ENCODE measurements around the gene POLE. TPM values are rescaled to one million over a fixed set of nuclear protein-coding genes. Genes with fewer than 3 reads are reported as not detected.

The POLE gene, protein sequence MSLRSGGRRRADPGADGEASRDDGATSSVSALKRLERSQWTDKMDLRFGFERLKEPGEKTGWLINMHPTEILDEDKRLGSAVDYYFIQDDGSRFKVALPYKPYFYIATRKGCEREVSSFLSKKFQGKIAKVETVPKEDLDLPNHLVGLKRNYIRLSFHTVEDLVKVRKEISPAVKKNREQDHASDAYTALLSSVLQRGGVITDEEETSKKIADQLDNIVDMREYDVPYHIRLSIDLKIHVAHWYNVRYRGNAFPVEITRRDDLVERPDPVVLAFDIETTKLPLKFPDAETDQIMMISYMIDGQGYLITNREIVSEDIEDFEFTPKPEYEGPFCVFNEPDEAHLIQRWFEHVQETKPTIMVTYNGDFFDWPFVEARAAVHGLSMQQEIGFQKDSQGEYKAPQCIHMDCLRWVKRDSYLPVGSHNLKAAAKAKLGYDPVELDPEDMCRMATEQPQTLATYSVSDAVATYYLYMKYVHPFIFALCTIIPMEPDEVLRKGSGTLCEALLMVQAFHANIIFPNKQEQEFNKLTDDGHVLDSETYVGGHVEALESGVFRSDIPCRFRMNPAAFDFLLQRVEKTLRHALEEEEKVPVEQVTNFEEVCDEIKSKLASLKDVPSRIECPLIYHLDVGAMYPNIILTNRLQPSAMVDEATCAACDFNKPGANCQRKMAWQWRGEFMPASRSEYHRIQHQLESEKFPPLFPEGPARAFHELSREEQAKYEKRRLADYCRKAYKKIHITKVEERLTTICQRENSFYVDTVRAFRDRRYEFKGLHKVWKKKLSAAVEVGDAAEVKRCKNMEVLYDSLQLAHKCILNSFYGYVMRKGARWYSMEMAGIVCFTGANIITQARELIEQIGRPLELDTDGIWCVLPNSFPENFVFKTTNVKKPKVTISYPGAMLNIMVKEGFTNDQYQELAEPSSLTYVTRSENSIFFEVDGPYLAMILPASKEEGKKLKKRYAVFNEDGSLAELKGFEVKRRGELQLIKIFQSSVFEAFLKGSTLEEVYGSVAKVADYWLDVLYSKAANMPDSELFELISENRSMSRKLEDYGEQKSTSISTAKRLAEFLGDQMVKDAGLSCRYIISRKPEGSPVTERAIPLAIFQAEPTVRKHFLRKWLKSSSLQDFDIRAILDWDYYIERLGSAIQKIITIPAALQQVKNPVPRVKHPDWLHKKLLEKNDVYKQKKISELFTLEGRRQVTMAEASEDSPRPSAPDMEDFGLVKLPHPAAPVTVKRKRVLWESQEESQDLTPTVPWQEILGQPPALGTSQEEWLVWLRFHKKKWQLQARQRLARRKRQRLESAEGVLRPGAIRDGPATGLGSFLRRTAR (N-terminal part only)
- 10 to 100 TPM; 36.7 to 68.0 (median 53.0) TPM for polyA plus RNA-seq (ENCODE audit: insufficient read length in 4 of 4)

DNA sequence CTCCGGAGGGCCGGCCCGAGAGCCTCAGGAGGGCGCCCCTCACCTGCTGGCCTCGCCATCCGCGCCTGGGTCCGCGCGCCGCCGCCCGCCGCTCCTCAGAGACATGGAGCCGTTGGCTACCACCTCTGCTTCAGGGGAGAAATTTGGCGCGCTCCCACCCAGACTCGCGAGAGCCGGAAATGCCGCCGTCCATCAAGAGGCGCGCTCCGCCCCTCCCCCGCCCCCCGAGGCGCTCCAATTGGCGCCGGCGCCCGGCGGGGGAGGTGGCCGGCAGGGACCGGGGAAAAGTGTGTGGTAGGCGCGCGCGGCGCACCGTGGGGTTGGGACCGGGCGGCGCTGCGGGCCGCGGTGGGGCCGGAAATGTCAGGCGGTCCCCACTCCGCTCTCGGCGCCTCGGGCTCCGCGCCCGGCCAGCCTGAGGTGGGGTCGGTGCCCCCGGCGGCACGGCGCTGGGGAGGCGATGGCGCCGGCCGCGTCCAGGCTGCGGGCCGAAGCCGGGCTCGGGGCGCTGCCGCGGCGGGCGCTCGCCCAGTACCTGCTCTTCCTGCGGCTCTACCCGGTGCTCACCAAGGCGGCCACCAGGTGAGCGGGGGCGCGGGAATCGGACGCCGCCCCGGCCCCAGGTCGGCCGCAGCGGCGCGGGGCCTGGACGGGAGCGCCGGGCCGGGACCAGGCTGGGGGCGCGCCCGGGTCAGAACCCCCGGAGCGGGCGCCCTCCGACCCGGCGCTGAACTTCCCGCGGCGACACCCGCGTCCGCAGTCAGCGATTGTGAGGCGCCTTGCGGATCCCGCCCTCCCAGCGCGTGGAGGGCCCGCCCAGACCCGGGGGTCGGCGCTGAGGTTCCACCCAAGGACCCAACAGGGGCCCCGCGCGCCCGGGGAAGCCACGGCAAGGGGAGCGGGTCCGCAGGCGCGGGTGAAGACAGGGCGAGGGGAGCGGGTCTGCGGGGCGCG is at the start of gene POLE, which contains the start of gene PXMP2:
Gene POLE, minus strand, starts transcription at position 132 of the 954 bp plus-strand sequence. Its CDS starts 27 bp downstream, at position 105.
Gene PXMP2, plus strand, starts transcription at position 377 of the 954 bp plus-strand sequence. Its CDS starts 84 bp downstream, at position 461.
- DNase-seq (ENCODE audit: low read depth in 4 of 4, low spot score in 2 of 4) = peak; percentile 79 to 94 (median 88)

DNA sequence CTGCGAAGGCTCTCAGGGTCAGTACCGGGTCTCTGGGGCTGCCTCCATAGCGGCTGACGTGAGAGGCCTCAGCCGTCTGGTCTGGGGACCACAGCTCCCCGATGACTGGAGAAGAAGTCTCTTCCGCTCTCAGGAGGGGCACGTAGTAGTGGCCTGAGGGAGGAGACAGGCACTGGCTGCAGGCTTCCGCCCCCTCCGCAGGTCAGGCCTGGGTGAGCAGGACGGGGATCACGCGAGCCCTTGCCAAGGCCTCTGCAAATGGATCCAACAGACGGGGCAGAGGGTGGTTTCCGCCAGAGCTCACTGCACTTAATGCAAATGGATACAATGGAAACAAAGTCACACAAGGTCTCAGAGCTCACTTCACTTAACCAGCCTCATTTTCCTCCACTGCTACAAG is 49.8 kb upstream of the POLE start:
- no peak for DNase-seq (ENCODE audit: low read depth in 4 of 4, low spot score in 2 of 4)

DNA sequence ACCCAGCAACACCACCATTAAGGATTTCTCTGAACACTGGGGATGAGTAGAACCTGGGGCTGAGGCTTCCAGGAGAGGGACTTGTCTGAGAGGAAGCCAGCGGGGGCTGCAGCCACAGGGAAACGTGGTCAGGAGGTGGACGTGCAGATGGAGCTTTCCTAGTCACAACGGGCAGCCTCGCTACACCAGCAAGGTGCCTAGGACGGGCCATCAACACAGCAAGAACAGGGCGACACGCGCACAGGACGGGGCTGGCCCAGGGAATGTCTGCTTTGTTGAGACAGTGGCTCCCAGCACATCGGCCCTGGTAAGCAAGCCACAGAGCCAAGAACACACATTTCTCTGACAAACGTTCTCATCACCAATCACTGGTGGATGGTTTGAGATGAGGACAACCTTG is 49.2 kb upstream of the POLE start:
- DNase-seq (ENCODE audit: low read depth in 4 of 4, low spot score in 2 of 4) = no peak

DNA sequence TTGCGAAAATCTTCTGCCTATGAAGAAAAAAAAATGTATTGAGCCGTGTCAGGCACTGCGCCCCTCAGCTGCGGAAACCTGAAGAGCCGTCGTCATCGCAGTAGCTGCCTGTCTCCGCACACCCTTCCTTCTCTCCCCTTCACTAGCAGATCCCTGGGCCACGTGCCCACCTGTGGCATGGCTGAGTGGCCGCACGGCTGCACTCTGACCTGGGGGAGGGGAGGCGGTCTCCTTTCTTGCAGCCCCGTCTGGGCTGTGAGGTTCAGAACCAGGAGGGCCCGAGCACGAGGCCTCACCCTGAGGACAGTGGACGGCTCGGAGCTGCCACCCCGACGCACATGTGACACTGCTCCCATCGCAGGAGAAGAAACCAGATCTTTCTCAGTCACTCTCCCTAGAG is 48.4 kb upstream of the POLE start:
- DNase-seq (ENCODE audit: low read depth in 4 of 4, low spot score in 2 of 4) = no peak

DNA sequence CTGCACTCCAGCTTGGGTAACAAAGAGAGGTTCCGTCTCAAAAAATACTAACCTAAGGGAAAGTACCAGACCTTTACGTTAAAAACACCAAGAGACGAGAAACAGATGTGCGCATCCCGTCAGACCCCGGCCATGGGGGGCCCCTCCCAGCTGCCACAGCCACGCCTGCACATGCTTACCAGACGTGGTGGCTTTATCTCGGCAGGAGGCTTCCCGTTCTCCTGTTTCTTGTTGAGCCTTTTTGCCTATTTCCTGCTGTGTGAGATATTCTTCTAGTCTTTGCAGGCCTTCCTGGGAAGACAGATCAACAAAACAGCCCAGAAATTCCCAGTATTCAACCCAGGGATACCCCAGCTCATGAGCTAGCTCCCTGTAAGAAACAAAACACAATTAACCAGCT is 47.1 kb upstream of the POLE start:
- no peak for DNase-seq (ENCODE audit: low read depth in 4 of 4, low spot score in 2 of 4)

DNA sequence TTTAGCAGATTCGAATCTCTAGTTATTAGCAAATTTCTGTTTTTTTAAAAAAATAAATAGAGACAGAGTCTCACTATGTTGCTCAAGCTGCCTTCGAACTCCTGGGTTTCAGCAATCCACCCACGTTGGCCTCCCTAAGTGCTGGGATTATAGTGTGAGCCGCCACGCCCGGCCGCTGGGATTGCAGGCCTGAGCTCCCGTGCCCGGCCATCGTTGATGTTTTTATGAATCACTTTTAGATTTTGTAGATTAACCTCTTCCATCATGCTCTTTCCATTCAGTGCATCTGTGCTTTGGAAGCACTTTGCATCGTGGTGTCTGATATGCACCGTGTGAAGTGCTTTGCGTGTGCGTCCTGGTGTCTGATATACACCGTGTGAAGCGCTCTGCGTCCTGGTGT is 44.4 kb upstream of the POLE start:
- DNase-seq (ENCODE audit: low read depth in 4 of 4, low spot score in 2 of 4) = no peak

DNA sequence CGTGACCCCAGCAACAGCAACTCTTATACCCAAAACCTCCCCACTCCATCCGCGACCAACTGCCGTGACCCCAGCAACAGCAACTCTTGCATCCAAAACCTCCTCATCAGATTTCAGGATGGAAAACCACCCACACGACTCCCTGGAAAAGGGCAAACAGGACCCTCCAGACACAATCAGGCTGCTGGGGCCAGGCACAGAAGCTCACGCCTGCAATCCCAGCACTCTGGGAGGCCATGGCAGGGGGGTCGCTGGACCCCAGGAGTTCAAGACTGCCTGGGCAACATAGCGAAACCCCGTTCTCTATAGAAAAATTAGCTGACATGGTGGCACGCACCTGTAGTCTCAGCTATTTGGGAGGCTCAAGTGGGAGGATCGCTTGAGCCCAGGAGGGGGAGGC is 43.2 kb upstream of the POLE start:
- no peak for DNase-seq (ENCODE audit: low read depth in 4 of 4, low spot score in 2 of 4)

DNA sequence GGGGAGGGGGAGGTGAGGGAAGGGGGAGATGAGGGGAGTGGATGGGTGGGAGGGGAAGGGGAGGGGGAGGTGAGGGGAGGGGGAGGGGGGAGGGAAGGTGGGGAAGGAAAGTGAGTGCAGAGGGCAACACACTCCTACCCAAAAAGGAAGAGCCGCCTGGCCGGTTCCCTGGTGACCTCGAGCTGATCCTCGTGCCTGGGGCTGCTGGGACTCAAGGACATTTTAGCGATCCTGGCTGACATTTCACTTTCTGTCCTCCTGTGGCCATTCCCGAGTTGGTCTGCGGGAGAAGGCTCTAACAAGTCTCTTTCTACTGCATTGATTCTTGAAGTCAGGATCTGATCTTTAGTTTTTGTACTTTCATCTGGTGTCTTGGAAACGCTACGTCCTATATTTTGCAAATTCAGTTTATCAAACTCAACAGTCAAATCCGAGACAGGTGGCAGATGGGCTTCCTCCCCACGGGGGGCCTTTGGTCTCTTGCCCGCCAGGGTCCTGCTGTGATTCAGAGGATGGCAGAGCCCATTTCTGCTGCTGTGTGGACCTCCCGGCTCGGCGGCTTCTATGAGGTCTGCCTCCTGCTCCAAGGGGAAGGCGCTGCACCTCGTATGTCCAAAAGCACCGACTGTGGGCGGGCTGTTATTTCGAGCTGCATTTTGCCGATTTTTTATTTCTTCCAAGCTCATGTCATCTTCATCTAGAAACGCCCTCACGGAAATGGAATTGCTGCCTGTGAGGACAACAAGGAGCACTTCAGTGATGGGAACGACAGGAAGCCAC is 42.6 kb upstream of the POLE start:
- no peak for DNase-seq (ENCODE audit: low read depth in 4 of 4, low spot score in 2 of 4)

DNA sequence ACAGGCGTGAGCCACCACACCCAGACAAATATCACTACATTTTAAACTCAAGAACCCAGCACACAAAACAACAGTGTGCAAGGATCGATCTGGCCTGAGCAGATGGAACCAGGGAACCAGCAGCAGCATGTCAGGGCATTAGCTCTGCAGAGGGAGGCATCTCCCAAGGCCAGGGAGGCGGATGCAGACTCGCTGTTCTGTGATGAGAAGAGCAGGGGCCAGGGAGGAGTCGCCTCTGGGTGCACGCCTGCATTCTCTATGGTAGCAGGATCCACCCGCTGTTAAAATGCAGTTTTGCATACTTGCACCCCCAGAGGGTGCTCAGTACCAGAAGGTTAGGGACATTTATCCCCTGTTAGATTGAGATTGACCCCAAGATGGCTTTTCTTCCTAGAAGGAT is 41.4 kb upstream of the POLE start:
- DNase-seq (ENCODE audit: low read depth in 4 of 4, low spot score in 2 of 4) = no peak

DNA sequence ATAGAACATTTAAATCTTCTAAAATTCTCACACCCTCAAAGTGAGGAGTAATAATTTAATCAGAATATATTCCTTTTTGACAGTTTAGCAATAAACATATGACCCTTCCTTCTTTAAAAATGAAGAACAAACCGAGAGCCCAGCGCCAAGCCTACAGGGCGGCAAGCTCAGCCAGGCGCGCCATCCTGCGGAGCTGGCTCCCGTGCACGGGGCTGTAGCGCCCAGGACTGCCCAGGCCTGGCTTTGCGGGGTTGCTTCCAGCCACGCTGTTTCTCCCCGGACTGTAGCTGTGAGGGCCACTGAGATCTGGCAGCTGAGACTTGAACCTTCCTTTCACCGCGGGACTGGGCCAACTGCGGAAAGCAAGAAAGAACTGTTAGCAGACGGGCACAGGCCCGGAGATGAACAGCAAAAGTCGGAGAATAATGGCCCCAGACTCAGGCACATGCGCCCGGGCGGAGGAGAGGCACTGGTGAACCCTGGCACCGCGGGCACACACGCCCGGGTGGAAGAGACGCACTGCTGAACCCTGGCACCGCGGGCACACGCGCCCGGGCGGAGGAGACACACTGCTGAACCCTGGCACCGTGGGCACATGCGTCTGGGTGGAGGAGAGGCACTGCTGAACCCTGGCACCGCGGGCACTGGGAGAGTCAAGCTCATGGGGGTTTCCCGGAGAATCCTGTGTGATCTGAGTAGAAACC is 40.1 kb upstream of the POLE start:
- no peak for DNase-seq (ENCODE audit: low read depth in 4 of 4, low spot score in 2 of 4)

DNA sequence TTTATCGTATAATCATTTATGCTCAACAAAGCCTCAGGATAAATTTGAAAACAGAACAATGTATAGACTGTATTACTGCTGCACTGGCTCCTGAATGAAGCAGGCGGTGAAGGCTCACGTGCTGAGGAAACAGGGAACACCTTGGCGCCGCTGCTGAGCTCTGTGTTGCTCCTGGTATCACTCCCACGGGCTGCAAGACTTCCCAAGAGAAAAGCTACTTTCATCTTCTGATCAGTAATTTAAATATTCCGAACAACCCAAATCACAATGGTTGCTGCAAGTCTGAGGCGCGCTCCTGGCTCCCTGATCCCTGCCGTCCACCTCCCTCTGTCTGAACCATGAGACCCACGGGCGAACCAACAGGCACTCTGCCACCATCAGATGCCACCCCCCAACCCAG is 39.2 kb upstream of the POLE start:
- DNase-seq (ENCODE audit: low read depth in 4 of 4, low spot score in 2 of 4) = no peak

DNA sequence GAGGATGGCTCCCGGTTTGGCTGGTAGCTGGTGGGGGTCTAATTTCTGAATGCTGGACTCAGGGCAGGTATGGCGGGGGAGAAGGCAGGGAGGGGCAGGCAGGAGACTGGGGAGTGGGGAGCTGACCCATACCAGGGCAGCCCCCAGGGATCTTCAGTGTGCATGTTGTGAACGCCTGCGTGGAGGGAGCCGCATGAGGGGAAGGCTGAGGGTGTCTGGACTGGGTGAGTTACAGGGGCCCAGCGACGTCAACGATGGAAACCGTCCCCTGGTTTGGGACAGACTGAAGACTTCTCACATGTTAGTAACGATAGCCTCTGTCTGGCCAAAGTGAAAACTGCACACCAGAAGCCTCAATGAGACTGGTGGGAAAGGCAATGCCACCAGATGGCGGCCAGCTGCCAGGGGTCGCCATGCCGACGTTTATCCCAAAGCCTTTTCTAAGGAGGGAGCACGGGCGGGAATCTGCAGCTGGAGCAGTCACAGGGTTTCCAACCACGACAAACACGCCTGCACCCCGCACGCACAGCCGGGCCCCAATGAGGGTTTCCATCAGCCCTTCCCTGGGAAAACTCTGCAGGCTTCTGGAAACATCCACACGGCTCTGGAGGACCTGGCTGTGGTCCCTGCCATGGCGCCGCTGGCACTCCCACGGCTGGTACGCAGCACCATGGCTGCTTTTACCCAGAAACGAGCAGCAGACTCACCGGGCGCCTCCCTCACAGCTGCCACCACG is 37.5 kb upstream of the POLE start:
- no peak for DNase-seq (ENCODE audit: low read depth in 4 of 4, low spot score in 2 of 4)

DNA sequence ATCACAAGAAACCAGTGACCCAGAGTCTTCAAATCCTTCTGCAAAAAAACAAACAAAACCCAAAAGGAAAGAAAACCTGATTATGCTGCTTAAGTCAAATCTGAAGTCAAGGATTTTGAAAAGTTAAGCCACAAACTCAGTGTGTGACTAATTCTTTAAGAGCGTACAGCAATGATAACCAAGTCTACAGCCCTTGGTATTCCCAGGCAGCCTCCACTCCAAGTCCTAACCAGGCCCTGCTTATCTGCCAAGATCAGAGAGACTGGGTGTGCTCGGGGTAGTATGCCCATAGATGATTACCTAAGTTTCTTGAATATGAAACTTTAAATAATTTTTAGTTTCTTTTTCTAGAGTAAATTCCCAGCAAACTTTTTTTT is 36.6 kb upstream of the POLE start:
- DNase-seq (ENCODE audit: low read depth in 4 of 4, low spot score in 2 of 4) = no peak

DNA sequence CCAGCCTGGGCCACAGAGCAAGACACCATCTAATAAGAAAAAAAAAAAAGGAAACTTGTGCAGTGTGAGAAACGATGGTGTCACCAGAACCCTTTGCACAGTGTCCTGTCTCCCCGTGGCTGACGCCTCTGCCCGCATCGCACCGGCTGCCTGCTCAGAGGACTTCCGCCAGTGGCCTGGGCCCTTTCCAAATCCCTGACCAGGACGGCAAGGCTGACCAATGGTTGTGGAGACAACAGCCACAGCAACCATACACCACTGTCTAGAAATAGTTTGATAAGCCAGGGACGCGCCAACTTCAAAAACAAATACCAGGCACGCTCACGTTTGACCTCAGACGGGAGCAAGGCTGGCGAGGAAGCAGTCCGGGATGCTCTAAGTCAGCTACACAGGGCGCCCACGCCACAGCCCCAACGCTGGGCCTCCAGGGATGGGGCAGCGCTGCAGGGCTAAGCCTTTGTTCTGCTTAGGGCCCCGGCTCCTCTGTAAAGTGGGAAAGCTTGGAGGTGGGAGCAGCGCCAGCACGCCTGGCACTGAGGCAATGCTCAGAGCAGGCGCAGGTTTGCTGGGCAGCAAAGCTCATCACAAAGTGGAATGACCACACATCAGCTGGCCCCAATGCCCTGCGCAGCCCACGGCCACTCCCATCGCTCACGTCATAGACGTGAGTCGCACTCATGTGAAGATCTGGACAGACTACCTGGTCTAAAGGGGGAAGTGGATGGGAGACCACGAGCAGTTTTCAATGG is 36.0 kb upstream of the POLE start:
- DNase-seq (ENCODE audit: low read depth in 4 of 4, low spot score in 2 of 4) = no peak

DNA sequence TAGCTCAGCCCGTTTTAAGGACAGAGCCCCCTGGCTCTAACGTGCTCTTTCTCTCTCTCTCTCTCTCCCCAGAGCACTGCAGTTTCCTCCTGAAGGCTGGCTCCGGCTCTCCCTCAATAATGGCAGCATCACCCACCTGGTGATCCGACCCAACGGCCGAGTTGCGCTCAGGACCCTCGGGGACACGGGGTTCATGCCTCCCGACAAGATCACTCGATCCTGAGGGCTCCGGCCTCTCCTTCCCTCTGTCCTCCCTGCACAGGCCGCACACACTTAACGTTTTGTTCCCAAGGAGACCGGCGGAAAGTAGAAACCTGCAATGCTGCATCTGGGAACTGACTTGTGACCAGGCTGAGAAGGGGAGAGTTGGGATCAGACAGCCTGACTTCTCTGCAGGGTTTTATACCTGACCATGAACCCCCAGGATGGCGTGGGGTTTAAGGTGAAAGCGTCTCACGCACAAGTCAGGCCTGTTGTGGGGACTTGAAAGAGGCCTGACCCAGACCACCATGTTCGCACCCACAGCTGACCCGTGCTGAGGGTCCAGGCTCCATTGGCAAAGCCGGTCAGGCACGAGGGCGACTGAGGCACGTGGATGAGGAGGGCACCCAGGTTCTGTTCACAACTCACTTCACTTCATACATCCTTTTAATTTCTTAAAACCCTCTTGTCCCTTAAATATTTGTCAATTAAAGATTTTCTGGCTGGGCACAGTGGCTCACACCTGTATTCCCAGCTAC is 33.6 kb upstream of the POLE start:
- DNase-seq (ENCODE audit: low read depth in 4 of 4, low spot score in 2 of 4) = no peak

DNA sequence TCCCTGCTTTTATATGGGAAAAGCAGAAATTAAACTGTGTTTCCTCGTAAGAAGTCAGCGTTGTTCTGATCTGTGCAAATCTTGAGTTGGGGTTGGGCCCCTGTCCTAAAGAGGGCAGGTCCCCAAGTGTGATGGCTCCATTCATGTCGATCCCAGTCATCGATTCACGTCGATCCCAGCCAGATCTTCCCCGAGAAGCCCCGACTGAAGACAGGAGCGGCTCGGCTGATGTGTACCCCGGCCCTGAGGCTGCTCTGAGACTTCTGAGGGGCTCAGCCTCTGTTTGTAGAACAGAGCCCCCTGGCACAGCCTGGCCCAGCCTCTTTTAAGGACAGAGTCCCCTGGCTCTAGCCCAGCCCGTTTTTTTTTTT is 32.8 kb upstream of the POLE start:
- no peak for DNase-seq (ENCODE audit: low read depth in 4 of 4, low spot score in 2 of 4)

Measured in left renal cortex interstitium (tissue), 4 donors.